Femur (tissue), 1 donor: ENCODE data around the gene OLFM2.
"Not testable (repeated sequence)": the region's sequence is repeated elsewhere in the genome, so short reads cannot be mapped to it uniquely, and the experiment has no call there.

Source experiments
- DNase-seq: peaks from one replicate; pipeline ENCODE4 v3.0.0-alpha.2; 2017

OLFM2 gene

GRCh38 chr19:9860407-9860806, 75.9 kb downstream of the OLFM2 start:
- DNase-seq = no peak

- no peak for DNase-seq
These were observed 77.5 kb downstream of the OLFM2 start for GRCh38 chr19:9858766-9859165.

- DNase-seq = no peak
These were observed 78.2 kb downstream of the OLFM2 start for GRCh38 chr19:9857920-9858746.

- DNase-seq = no peak
These were observed 79.1 kb downstream of the OLFM2 start for GRCh38 chr19:9857076-9857721.

- DNase-seq = no peak
These were observed 79.7 kb downstream of the OLFM2 start for GRCh38 chr19:9856609-9857008.

- DNase-seq = no peak
These were observed 82.0 kb downstream of the OLFM2 start for GRCh38 chr19:9854282-9854846.

GRCh38 chr19:9850235-9850959, 85.9 kb downstream of the OLFM2 start:
- DNase-seq = no peak

GRCh38 chr19:9849791-9850190, 86.5 kb downstream of the OLFM2 start:
- DNase-seq = no peak

- no peak for DNase-seq
These were observed 87.6 kb downstream of the OLFM2 start for GRCh38 chr19:9848762-9849161.

- no peak for DNase-seq
These were observed 88.3 kb downstream of the OLFM2 start for GRCh38 chr19:9848060-9848459.

GRCh38 chr19:9847087-9847671, 89.1 kb downstream of the OLFM2 start:
- DNase-seq = no peak

GRCh38 chr19:9843626-9844273, 92.6 kb downstream of the OLFM2 start:
- DNase-seq = not testable (repeated sequence)

GRCh38 chr19:9842834-9843625, 93.3 kb downstream of the OLFM2 start:
- no peak for DNase-seq

- DNase-seq = no peak
These were observed 96.9 kb downstream of the OLFM2 start for GRCh38 chr19:9839415-9839814.

GRCh38 chr19:9838324-9838723, 98.0 kb downstream of the OLFM2 start:
- DNase-seq = no peak

- DNase-seq = no peak
These were observed 100.3 kb downstream of the OLFM2 start for GRCh38 chr19:9836021-9836420.

- no peak for DNase-seq
These were observed 100.8 kb downstream of the OLFM2 start for GRCh38 chr19:9835507-9835949.

- DNase-seq = peak; percentile 100
These were observed 101.4 kb downstream of the OLFM2 start, which contains the start of gene PIN1 for GRCh38 chr19:9834726-9835506. Gene PIN1, plus strand, starts transcription at chr19:9835318. Its CDS starts 27 bp downstream, at chr19:9835345.

GRCh38 chr19:9834307-9834725, 102.0 kb downstream of the OLFM2 start:
- DNase-seq = no peak

- no peak for DNase-seq
These were observed 107.7 kb downstream of the OLFM2 start for GRCh38 chr19:9828551-9829063.
